Measurements from ENCODE around the gene RECQL5.
"Not testable (repeated sequence)": the region's sequence is repeated elsewhere in the genome, so short reads cannot be mapped to it uniquely, and the experiment has no call there.

RECQL5 gene

GRCh38 chr17:75584849-75585175 lies 82.1 kb downstream of the RECQL5 start:
- H3K4me3 ChIP-seq (ENCODE audit: low read depth, low read length): no peak overlapping the region
- DNase-seq (ENCODE audit: low read depth): no peak
- no peak for TF ChIP-seq CTCF (conservative IDR thresholded peaks at IDR 0.05; ENCODE audit: low read depth, low read length)

GRCh38 chr17:75583197-75583596 lies 83.8 kb downstream of the RECQL5 start:
- H3K4me3 ChIP-seq (ENCODE audit: low read depth, low read length); DNase-seq (ENCODE audit: low read depth): not testable (repeated sequence)

DNA sequence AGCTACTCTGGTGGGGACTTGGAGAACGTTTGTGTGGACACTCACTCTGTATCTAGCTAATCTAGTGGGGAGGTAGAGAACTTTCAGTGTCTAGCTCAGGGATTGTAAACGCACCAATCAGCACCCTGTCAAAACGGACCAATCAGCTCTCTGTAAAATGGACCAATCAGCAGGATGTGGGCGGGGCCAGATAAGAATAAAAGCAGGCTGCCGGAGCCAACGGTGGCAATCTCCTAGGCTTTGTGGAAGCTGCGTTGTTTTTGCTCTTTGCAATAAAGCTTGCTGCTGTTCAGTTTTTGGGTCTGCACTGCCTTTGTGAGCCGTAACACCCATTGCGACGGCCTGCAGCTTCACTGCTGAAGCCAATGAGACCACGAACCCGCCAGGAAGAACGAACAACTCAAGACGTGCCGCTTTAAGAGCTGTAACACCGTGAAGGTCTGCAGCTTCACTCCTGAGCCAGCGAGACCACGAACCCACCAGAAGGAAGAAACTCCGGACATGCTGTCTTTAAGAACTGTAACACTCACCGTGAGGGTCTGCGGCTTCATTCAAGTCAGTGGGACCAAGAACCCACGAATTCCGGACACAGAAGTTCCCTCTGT lies 85.7 kb downstream of the RECQL5 start:
- DNase-seq (ENCODE audit: low read depth); H3K4me3 ChIP-seq (ENCODE audit: low read depth, low read length): not testable (repeated sequence)
